HEK293 (cell line): Measurements from ENCODE around the gene SLC35B3.

Source experiments
- CTCF ChIA-PET: fragments of 350-600 bp; formaldehyde crosslinking; extraction: SDS; loops from one replicate; lab custom pipeline; 2021; ENCODE audit warnings: antibody characterized with exemption; lab: Yijun Ruan, JAX
- POLR2A ChIA-PET: fragments of 300-600 bp; formaldehyde crosslinking; extraction: SDS; loops from one replicate; lab custom pipeline; 2020; ENCODE audit warnings: antibody characterized with exemption, inconsistent platforms; lab: Yijun Ruan, JAX
- H3K27ac ChIP-seq: fragments of 200-500 bp; sonication (Bioruptor generic); 2 replicates; pipeline ENCODE4 v1.5.1; 2014; ENCODE audit warnings: low read depth, low read length, control low read depth, inconsistent platforms; ENCODE audit errors: extremely low read depth
- H3K36me3 ChIP-seq, 2 experiments: fragments of 200-500 bp in 1 of 2; sonication (Bioruptor generic) in 1 of 2; 1 replicate in 1 of 2; 2 replicates in 1 of 2; pipeline ENCODE4 v1.5.1; 2014 to 2017; ENCODE audit warnings: inconsistent platforms in 2 of 2, low read length in 2 of 2; ENCODE audit not compliant: control insufficient read depth in 2 of 2, insufficient read depth in 1 of 2
- H3K4me1 ChIP-seq: fragments of 200-500 bp; sonication (Bioruptor generic); 2 replicates; pipeline ENCODE4 v1.5.1; 2014; ENCODE audit warnings: mild to moderate bottlenecking, low read length, inconsistent platforms; ENCODE audit not compliant: control insufficient read depth, insufficient read depth
- H3K4me3 ChIP-seq: 2 replicates; pipeline ENCODE4 v1.5.1; 2011; ENCODE audit warnings: low read depth, mild to moderate bottlenecking, control low read depth, low read length, moderate library complexity
- H3K9me3 ChIP-seq: fragments of 200-500 bp; sonication (Bioruptor generic); 2 replicates; pipeline ENCODE4 v1.5.1; 2014; ENCODE audit warnings: low read depth, low read length, inconsistent platforms; ENCODE audit not compliant: control insufficient read depth, insufficient read depth
- BCL11B ChIP-seq: fragments of 450-650 bp; formaldehyde crosslinking; IDR thresholded peaks from 2 replicates; pipeline ENCODE4 v1.5.1; 2016; ENCODE audit warnings: low read depth, missing biosample characterization, missing genetic modification characterization
- BCL6B ChIP-seq: fragments of 450-650 bp; formaldehyde crosslinking; IDR thresholded peaks from 2 replicates; pipeline ENCODE4 v1.5.1; 2017; ENCODE audit warnings: missing biosample characterization, missing genetic modification characterization
- EGR2 ChIP-seq: fragments of 450-650 bp; formaldehyde crosslinking; IDR thresholded peaks from 2 replicates; pipeline ENCODE4 v1.5.1; 2016; ENCODE audit warnings: low read depth, missing biosample characterization, missing genetic modification characterization
- ELK4 ChIP-seq: IDR thresholded peaks from 2 replicates; pipeline ENCODE4 v1.6.1; 2011; ENCODE audit warnings: mild to moderate bottlenecking, low read depth, low read length, borderline replicate concordance
- KLF1 ChIP-seq: fragments of 450-650 bp; formaldehyde crosslinking; IDR thresholded peaks from 2 replicates; pipeline ENCODE4 v1.5.1; 2016; ENCODE audit warnings: missing biosample characterization, missing genetic modification characterization
- KLF9 ChIP-seq: fragments of 450-650 bp; formaldehyde crosslinking; IDR thresholded peaks from 2 replicates; pipeline ENCODE4 v1.5.1; 2016; ENCODE audit warnings: missing biosample characterization, missing genetic modification characterization, low read depth
- REPIN1 ChIP-seq: fragments of 450-650 bp; formaldehyde crosslinking; IDR thresholded peaks from 2 replicates; pipeline ENCODE4 v1.5.1; 2017; ENCODE audit warnings: missing biosample characterization, missing genetic modification characterization, low read depth
- SP3 ChIP-seq: fragments of 450-650 bp; formaldehyde crosslinking; IDR thresholded peaks from 2 replicates; pipeline ENCODE4 v1.5.1; 2016; ENCODE audit warnings: missing biosample characterization, missing genetic modification characterization
- SP7 ChIP-seq: fragments of 450-650 bp; formaldehyde crosslinking; IDR thresholded peaks from 2 replicates; pipeline ENCODE4 v1.5.1; 2016; ENCODE audit warnings: missing biosample characterization, missing genetic modification characterization
- TCF7L2 ChIP-seq: IDR thresholded peaks from 2 replicates; pipeline ENCODE4 v1.6.1; 2011; ENCODE audit warnings: low read depth, mild to moderate bottlenecking, inconsistent platforms, low read length, moderate library complexity, borderline replicate concordance
- WT1 ChIP-seq: fragments of 450-650 bp; formaldehyde crosslinking; IDR thresholded peaks from 2 replicates; pipeline ENCODE4 v1.5.1; 2016; ENCODE audit warnings: missing biosample characterization, missing genetic modification characterization
- ZEB2 ChIP-seq: fragments of 450-650 bp; formaldehyde crosslinking; IDR thresholded peaks from 2 replicates; pipeline ENCODE4 v1.5.1; 2016; ENCODE audit warnings: missing biosample characterization, missing genetic modification characterization
- ZNF146 ChIP-seq: fragments of 450-650 bp; formaldehyde crosslinking; IDR thresholded peaks from 2 replicates; pipeline ENCODE4 v1.5.1; 2016; ENCODE audit warnings: missing biosample characterization, missing genetic modification characterization
- ZNF169 ChIP-seq: fragments of 450-650 bp; formaldehyde crosslinking; IDR thresholded peaks from 2 replicates; pipeline ENCODE4 v1.5.1; 2016; ENCODE audit warnings: missing biosample characterization, missing genetic modification characterization
- ZNF184 ChIP-seq: fragments of 450-650 bp; IDR thresholded peaks from 2 replicates; pipeline ENCODE4 v1.5.1; 2018; ENCODE audit warnings: missing biosample characterization, mild to moderate bottlenecking, missing genetic modification characterization
- ZNF266 ChIP-seq: fragments of 450-650 bp; formaldehyde crosslinking; IDR thresholded peaks from 2 replicates; pipeline ENCODE4 v1.5.1; 2016; ENCODE audit warnings: missing biosample characterization, missing genetic modification characterization, low read depth
- ZNF335 ChIP-seq: fragments of 450-650 bp; formaldehyde crosslinking; conservative IDR thresholded peaks from 2 replicates; pipeline ENCODE4 v1.5.1; 2016; ENCODE audit warnings: missing biosample characterization, missing genetic modification characterization
- ZNF350 ChIP-seq: fragments of 450-650 bp; formaldehyde crosslinking; IDR thresholded peaks from 2 replicates; pipeline ENCODE4 v1.5.0; 2017; ENCODE audit warnings: missing biosample characterization, mild to moderate bottlenecking, missing genetic modification characterization
- ZNF433 ChIP-seq: fragments of 450-650 bp; formaldehyde crosslinking; IDR thresholded peaks from 2 replicates; pipeline ENCODE4 v1.5.1; 2016; ENCODE audit warnings: missing biosample characterization, missing genetic modification characterization, low read depth
- ZNF571 ChIP-seq: fragments of 450-650 bp; formaldehyde crosslinking; IDR thresholded peaks from 2 replicates; pipeline ENCODE4 v1.5.0; 2017; ENCODE audit warnings: missing biosample characterization, missing genetic modification characterization
- ZNF610 ChIP-seq: fragments of 450-650 bp; formaldehyde crosslinking; IDR thresholded peaks from 2 replicates; pipeline ENCODE4 v1.5.1; 2016; ENCODE audit warnings: missing biosample characterization, missing genetic modification characterization, borderline replicate concordance
- ZNF654 ChIP-seq: fragments of 450-650 bp; formaldehyde crosslinking; IDR thresholded peaks from 2 replicates; pipeline ENCODE4 v1.5.1; 2016; ENCODE audit warnings: low read depth, missing biosample characterization, missing genetic modification characterization
- ZNF660 ChIP-seq: fragments of 450-650 bp; IDR thresholded peaks from 2 replicates; pipeline ENCODE4 v1.5.1; 2018; ENCODE audit warnings: missing biosample characterization, mild to moderate bottlenecking, missing genetic modification characterization
- ZNF664 ChIP-seq: fragments of 450-650 bp; formaldehyde crosslinking; IDR thresholded peaks from 2 replicates; pipeline ENCODE4 v1.5.1; 2016; ENCODE audit warnings: missing biosample characterization, missing genetic modification characterization
- ZNF701 ChIP-seq: fragments of 450-650 bp; formaldehyde crosslinking; IDR thresholded peaks from 2 replicates; pipeline ENCODE4 v1.5.1; 2016; ENCODE audit warnings: missing biosample characterization, missing genetic modification characterization
- ZNF776 ChIP-seq: fragments of 450-650 bp; formaldehyde crosslinking; IDR thresholded peaks from 2 replicates; pipeline ENCODE4 v1.5.0; 2017; ENCODE audit warnings: missing biosample characterization, missing genetic modification characterization, borderline replicate concordance
- ZNF785 ChIP-seq: fragments of 450-650 bp; formaldehyde crosslinking; IDR thresholded peaks from 2 replicates; pipeline ENCODE4 v1.5.1; 2016; ENCODE audit warnings: missing biosample characterization, missing genetic modification characterization
- ZNF843 ChIP-seq: fragments of 450-650 bp; formaldehyde crosslinking; IDR thresholded peaks from 2 replicates; pipeline ENCODE4 v1.5.1; 2016; ENCODE audit warnings: missing biosample characterization, missing genetic modification characterization
- TF ChIP-seq, protein P1 (sequence below): fragments of 450-650 bp; formaldehyde crosslinking; IDR thresholded peaks from 2 replicates; pipeline ENCODE4 v1.5.1; 2017; ENCODE audit warnings: missing biosample characterization, missing genetic modification characterization

The SLC35B3 gene

DNA sequence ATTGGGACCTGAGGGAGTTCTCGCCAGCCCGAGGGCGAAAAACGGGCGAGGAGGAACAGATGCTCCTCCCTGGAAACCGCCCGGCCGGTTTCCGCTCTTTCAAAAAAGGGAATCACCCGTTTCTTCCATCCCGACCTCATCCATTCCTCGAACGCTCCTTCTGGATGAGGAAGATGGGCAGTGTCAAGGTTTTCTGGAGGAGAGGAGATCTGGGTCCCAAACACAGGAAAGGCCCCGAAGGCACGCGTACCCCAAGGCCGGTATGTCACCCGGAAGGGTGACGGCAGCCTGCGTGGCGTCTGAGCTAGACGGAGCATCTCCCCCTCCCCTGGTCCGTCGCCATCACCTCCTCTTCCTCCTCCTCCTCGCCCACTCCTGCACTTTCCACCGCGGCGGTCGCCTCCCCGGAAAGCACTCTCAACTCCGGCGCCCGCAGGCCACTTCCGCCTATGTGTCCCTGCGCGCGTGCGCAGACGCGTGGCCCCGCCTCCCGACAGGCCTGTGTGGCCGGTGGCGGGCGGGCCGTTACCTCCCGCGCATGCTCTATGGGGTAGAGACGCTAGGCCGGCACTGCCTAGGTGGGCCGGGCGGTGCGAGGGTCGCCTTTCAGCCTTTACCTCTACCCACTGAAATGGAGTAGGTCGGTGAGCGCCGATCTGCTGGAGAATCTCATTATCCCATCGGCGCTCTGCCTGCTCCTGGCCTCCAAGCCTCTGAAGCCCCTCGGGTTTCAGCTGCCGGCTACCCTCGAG, at the start of gene SLC35B3 (continued):
- TF ChIP-seq ZNF335 (tag by site-specific recombination) (peak; percentile 98), ZNF350 (no peak), SP7 (tag by site-specific recombination) (0 out of 2 replicates have a peak, but pooled peaks have one; percentile 67), ZNF184 (tag by site-specific recombination) (no peak), ZNF660 (peak; percentile 43), ELK4 (no peak), EGR2 (tag by site-specific recombination) (peak; percentile 94), KLF9 (tag by site-specific recombination) (no peak; the same call in 1 of the 2 replicates), ZNF146 (tag by site-specific recombination) (no peak)
- TF ChIP-seq, all 188 proteins: peak for 43

DNA sequence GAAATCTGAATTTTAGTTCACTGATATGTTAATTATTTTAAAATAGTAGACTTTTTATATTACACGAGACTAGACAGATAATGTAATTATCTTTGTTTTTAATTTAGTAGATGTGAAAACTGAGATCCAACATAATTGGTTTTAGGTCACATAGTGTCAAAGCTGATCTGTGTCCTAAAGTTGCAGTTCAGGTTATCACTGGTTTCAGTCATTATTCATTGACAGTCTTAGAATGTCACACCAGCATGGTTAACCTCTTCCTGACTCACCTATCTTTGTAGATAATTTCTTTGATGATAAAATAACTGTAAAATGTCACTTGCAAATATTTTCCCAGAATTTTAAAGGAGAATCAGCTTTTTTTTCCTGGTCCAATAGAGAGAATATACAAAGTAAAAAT, 48.3 kb upstream of the SLC35B3 start:
- TF ChIP-seq ZNF664 (tag by site-specific recombination) (no peak), ZNF776 (tag by site-specific recombination) (no peak), ZNF843 (tag by site-specific recombination) (no peak), WT1 (no peak), ZEB2 (no peak), ZNF433 (no peak), SP3 (no peak), REPIN1 (no peak), ZNF610 (no peak), TCF7L2 (no peak)
- no peak overlapping the region for H3K4me3 ChIP-seq
- H3K4me1 ChIP-seq, result no peaks in the 10 kb centered on the region
- CTCF ChIA-PET, result interaction anchor here (0.6 to 1.0 kb wide), 3 partner anchors 15 to 309 kb away, joined by 3 to 6 read pairs (median 4); no protein-coding TSS in a partner anchor
- no peak overlapping the region for H3K27ac ChIP-seq
- no peaks in the 10 kb centered on the region for H3K9me3 ChIP-seq
- POLR2A ChIA-PET, result no interaction called here
- H3K36me3 ChIP-seq, result no peaks in the 10 kb centered on the region

- no peaks in the 10 kb centered on the region for H3K9me3 ChIP-seq
- no peak overlapping the region for H3K27ac ChIP-seq
- peak; percentile 57 for TF ChIP-seq ZNF654 (tag by site-specific recombination)
- TF ChIP-seq BCL11B (tag by site-specific recombination), result no peak
- H3K36me3 ChIP-seq, result no peaks in the 10 kb centered on the region
- ChIA-PET POLR2A (no interaction called here), CTCF (interaction anchor here (0.5 to 1.3 kb wide), 24 partner anchors 11 to 715 kb away, joined by 3 to 10 read pairs (median 4); no protein-coding TSS in a partner anchor)
- no peaks in the 10 kb centered on the region for H3K4me1 ChIP-seq
- H3K4me3 ChIP-seq, result no peak overlapping the region
Measured at GRCh38 chr6:8481727-8482126, 46.4 kb upstream of the SLC35B3 start.

DNA sequence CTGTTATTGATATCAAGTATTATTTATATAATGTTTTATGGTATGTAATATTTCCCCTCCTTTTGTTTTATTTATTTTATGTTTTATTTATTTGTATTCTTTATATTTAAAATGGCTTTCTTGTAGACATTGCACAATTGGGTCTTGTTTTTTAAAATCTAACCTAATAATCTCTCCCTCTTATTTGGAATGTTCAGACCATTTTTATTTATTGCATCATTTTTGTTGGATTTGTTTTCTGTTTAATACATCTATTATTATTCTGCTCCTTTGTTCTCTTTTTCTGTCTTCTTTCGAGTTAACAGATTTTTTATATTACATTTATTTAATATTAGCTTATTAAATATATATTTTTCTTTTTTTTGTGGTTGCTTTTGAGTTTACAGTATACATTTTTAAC, 43.1 kb upstream of the SLC35B3 start:
- POLR2A ChIA-PET, result no interaction called here
- H3K36me3 ChIP-seq, result no peaks in the 10 kb centered on the region
- no peaks in the 10 kb centered on the region for H3K9me3 ChIP-seq
- H3K4me3 ChIP-seq, result no peak overlapping the region
- no peak overlapping the region for H3K27ac ChIP-seq
- CTCF ChIA-PET, result interaction anchor here (1.0 kb wide), 1 partner anchor 23 kb away, joined by 4 read pairs; no protein-coding TSS in a partner anchor
- no peaks in the 10 kb centered on the region for H3K4me1 ChIP-seq
- TF ChIP-seq ZNF701 (no peak), ZNF571 (tag by site-specific recombination) (no peak), BCL6B (no peak), ZNF169 (tag by site-specific recombination) (no peak), KLF1 (tag by site-specific recombination) (no peak), ZNF785 (no peak), ZNF266 (tag by site-specific recombination) (no peak)
- TF ChIP-seq, protein P1, sequence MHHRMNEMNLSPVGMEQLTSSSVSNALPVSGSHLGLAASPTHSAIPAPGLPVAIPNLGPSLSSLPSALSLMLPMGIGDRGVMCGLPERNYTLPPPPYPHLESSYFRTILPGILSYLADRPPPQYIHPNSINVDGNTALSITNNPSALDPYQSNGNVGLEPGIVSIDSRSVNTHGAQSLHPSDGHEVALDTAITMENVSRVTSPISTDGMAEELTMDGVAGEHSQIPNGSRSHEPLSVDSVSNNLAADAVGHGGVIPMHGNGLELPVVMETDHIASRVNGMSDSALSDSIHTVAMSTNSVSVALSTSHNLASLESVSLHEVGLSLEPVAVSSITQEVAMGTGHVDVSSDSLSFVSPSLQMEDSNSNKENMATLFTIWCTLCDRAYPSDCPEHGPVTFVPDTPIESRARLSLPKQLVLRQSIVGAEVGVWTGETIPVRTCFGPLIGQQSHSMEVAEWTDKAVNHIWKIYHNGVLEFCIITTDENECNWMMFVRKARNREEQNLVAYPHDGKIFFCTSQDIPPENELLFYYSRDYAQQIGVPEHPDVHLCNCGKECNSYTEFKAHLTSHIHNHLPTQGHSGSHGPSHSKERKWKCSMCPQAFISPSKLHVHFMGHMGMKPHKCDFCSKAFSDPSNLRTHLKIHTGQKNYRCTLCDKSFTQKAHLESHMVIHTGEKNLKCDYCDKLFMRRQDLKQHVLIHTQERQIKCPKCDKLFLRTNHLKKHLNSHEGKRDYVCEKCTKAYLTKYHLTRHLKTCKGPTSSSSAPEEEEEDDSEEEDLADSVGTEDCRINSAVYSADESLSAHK (tag by site-specific recombination), result no peak
